Fibroblast of upper back skin (primary cell): ENCODE measurements around the gene ABI1.

ENCODE experiments used
- DNase-seq: peaks from one replicate; pipeline ENCODE4 v3.0.0-alpha.2; 2013

Gene ABI1

DNA sequence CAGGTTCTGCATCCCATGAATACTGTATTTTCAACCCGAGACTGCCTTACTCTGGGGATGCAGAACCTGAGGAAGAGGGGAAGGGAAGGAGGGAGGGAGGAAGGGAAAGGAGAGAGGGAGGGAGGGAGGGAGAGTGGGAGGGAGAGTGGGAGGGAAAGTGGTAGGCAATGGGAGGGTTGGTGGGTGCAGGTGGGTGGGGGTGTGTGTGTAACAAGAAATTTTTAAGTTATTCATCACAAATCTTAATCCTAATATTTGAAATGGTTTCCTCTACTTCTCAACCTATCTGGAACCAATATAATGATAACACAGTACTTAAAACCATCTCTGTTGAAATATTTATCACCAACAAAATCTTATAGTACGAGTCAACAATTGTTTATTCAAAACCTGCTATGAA lies 95.2 kb downstream of the ABI1 start:
- no peak for DNase-seq

- DNase-seq: no peak
These were observed 101.8 kb downstream of the ABI1 start for GRCh38 chr10:26759008-26759407.

GRCh38 chr10:26755443-26755903 lies 105.3 kb downstream of the ABI1 start:
- DNase-seq: peak; percentile 38

DNA sequence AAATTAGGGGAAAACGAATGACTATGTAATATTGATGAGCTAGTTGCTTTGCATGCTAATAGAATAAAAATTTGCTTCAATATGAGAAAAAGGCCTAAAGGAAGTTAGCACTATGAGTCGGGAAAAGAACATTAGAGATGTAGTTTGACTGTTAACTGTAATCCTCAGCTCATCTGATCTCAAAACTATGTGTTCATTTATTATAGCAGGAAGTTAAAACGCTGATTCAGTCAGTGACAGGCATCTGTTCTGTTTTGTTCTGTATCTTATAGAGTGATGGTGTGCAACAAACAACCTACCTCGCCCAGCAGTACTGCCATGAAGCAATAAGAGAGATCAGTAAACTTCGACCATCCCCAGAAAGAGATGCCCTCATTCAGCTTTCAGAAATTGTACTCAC lies 114.7 kb downstream of the ABI1 start:
- no peak for DNase-seq

GRCh38 chr10:26743841-26744240 lies 116.9 kb downstream of the ABI1 start:
- DNase-seq: no peak

DNA sequence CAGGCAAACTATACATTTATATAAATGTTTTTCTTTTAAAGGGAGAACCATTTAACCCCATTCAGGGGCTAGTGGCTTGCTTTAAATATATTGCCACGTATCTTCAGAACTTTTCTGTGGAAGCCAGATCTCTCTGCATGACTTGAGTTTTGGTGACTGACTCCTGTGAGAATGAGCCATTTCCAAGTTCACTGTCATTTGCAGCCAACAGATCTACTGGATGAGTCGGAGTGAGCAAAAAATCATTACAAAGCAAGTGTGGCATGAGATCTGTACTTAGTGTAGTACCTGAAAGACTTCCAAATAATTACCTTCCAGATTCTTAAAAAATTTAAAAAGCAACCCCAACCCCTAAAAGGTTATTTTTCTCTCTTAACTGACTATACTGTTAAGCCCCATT lies 117.7 kb downstream of the ABI1 start:
- no peak for DNase-seq

DNA sequence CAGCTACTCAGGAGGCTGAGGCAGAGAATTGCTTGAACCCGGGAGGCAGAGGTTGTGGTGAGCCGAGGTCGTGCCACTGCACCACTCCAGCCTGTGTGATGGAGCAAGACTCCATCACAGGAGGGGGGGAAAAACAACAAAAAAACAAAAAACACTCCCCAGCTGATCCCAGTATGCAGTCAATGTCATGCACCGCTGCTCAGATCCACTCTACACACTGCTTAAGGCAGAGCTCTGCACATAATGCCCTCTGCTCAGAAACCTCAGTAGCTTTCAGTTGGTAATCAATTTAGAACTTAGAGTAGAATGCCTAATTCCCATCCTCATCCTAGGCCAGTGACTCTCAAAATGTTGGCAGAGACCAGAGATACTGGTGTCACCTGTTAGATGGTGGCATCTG lies 119.4 kb downstream of the ABI1 start:
- no peak for DNase-seq

- DNase-seq: no peak
These were observed 121.6 kb downstream of the ABI1 start for GRCh38 chr10:26739071-26739631.

DNA sequence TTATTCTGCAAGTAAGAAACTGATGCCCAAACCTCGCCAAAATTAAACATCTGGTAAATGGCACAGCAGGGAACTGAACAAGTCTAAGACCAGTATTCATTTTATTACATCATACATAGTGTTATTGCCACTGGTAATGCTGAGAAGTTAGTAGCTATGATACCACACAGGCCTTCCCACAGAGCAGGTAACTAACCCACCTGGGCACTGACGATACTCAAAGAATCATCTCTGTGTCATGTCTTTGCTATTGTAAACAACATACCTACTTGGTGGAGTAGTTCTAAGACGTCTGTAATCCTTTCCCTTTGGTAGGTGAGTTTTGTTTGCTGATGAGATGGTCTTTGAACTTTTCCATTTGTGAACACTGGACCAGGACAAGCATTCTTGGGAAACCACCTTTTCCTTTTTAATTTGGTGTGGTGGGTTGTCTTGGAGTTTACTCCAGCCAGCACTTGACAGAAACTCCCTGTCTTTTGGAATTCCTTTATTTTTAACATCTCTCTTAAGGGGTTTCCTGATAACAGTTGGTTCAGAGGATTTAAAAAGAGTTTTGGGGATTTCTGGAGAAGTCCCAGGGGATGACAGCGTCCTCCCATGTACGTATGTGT lies 122.4 kb downstream of the ABI1 start:
- no peak for DNase-seq

DNA sequence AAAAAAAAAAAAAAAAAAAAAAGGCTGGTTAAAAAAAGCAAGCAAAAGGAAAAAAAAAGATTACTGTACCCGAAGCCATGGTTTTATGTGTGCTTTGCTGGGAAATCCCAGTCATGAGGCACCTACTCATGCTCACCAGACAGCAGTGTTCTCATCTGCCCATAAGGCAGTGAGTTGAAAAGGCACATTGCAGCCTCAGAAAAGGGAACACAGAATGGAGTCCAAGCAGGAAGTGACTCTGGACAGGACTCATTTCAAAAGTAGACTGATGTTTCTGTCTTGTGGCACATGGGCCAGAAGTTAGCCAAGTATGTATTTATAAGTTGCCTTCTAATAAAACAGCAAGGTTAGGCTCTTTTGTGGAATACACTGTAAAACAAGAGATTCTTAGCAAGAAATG lies 123.0 kb downstream of the ABI1 start:
- DNase-seq: no peak

- DNase-seq: no peak
These were observed 125.3 kb downstream of the ABI1 start for GRCh38 chr10:26735435-26735834.

DNA sequence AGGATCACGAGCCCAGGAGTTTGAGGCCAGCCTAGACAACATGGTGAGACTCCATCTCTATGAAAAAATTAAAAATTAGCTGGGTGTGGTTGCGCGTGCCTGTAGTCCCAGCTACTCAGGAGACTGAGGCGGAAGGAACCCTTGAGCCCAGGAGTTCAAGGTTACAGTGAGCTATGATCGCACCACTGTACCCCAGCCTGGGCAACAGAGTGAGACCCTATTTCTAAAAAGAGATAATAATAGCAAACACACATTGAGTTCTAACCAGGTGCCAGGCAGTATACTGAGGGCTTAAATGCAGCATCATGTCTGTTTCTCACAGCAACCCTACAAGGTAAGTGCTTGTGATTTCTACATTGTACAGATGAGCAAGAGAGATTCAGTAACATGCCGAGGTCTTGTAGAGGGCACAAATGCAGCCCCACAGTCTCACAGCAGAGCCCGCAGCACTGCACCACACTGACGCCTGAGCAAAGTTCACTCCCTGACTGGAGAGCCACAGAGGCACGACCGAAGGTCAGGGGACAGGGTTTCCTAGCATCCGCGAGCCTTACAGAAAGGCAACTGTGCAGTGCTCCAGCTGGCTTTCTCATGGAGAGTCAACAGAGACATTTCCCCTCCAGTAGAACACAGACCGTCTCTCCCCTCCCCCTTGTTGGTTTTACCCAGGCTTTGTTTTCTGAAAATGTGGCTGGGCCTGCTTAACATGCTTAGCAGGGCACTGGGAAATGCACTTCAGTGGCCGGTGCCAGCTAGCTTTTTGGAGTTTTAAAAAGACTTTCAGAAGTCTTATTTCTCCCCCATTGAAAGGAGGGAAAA lies 126.8 kb downstream of the ABI1 start:
- DNase-seq: no peak

- DNase-seq: no peak
These were observed 130.2 kb downstream of the ABI1 start for GRCh38 chr10:26730552-26730951.

GRCh38 chr10:26729395-26729794 lies 131.4 kb downstream of the ABI1 start:
- DNase-seq: no peak

- DNase-seq: no peak
These were observed 131.8 kb downstream of the ABI1 start for GRCh38 chr10:26728957-26729356.

- no peak for DNase-seq
These were observed 133.8 kb downstream of the ABI1 start for GRCh38 chr10:26727005-26727404.

GRCh38 chr10:26725837-26726727 lies 134.7 kb downstream of the ABI1 start:
- DNase-seq: peak; percentile 66

- DNase-seq: no peak
These were observed 137.7 kb downstream of the ABI1 start for GRCh38 chr10:26723016-26723415.

DNA sequence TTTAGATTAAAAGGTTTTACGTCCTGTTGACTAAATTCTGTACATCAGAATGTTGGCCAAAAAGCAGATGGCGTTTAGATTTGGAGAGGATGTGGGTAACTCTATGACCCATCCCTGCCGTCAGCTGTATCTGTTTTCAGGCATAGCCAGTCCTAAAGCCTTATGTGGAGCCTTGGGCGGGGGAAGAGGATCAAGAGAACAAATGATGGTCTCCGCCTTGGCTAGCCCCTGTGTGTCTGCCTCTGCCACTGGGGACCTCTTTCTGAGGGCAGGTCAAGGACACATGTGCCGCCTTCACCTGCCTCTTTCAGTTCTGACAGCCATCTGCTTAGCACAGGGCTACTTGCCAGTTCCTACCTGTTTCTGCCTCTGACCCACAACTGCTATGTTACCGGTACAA lies 139.2 kb downstream of the ABI1 start:
- no peak for DNase-seq

DNA sequence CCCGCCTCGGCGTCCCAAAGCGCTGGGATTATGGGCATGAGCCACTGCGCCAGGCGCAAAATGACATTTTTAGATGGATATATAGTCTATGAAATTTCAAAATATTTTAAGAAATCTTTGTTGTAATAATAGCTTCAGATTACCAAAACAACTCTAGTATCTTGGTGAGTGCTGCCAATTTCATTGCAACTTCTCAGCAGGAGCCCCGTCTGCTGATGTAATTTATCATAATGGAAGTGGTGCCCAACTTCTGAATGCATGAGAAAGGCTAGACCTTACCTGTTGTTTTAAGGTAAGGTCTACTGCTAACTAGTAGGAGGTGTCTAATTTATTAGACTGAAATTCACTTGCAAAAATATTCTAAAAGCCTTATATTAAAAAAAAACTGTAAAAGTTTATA lies 143.3 kb downstream of the ABI1 start:
- no peak for DNase-seq

GRCh38 chr10:26715137-26715487 lies 145.6 kb downstream of the ABI1 start:
- no peak for DNase-seq

- DNase-seq: no peak
These were observed 146.2 kb downstream of the ABI1 start for GRCh38 chr10:26714415-26715136.

- no peak for DNase-seq
These were observed 149.4 kb downstream of the ABI1 start for GRCh38 chr10:26711324-26711723.
